HG02885 (cell line): ENCODE measurements around the gene RANBP9.

Experiments used
- ATAC-seq: cut with Tn5 transposase; IDR thresholded peaks from one replicate; pipeline ENCODE4 v1.9.1; 2021; ENCODE audit warnings: mild to moderate bottlenecking; ENCODE audit not compliant: unreplicated experiment, poor library complexity

RANBP9 gene

GRCh38 chr6:13660893-13661292 lies 50.7 kb downstream of the RANBP9 start:
- no peak for ATAC-seq

GRCh38 chr6:13660273-13660672 lies 51.4 kb downstream of the RANBP9 start:
- ATAC-seq = no peak

GRCh38 chr6:13655700-13656099 lies 55.9 kb downstream of the RANBP9 start:
- ATAC-seq = no peak

- ATAC-seq = no peak
These were observed 57.1 kb downstream of the RANBP9 start for GRCh38 chr6:13654496-13654895.

- ATAC-seq = no peak
These were observed 58.3 kb downstream of the RANBP9 start for GRCh38 chr6:13653296-13653695.

GRCh38 chr6:13649393-13649792 lies 62.2 kb downstream of the RANBP9 start:
- no peak for ATAC-seq

GRCh38 chr6:13648850-13649249 lies 62.8 kb downstream of the RANBP9 start:
- no peak for ATAC-seq

- ATAC-seq = no peak
These were observed 68.5 kb downstream of the RANBP9 start for GRCh38 chr6:13643125-13643524.

- no peak for ATAC-seq
These were observed 70.3 kb downstream of the RANBP9 start for GRCh38 chr6:13641315-13641714.

- ATAC-seq = no peak
These were observed 73.0 kb downstream of the RANBP9 start for GRCh38 chr6:13638626-13639025.

GRCh38 chr6:13638014-13638413 lies 73.6 kb downstream of the RANBP9 start:
- no peak for ATAC-seq

- ATAC-seq = no peak
These were observed 75.5 kb downstream of the RANBP9 start for GRCh38 chr6:13635948-13636658.

- no peak for ATAC-seq
These were observed 78.3 kb downstream of the RANBP9 start for GRCh38 chr6:13633343-13633742.

- no peak for ATAC-seq
These were observed 81.1 kb downstream of the RANBP9 start for GRCh38 chr6:13630499-13630898.

GRCh38 chr6:13629459-13630116 lies 82.0 kb downstream of the RANBP9 start:
- no peak for ATAC-seq

- ATAC-seq = no peak
These were observed 86.8 kb downstream of the RANBP9 start for GRCh38 chr6:13624871-13625288.

GRCh38 chr6:13617066-13617465 lies 94.6 kb downstream of the RANBP9 start:
- ATAC-seq = no peak

GRCh38 chr6:13615792-13616120 lies 95.9 kb downstream of the RANBP9 start:
- ATAC-seq = no peak

GRCh38 chr6:13614926-13615791 lies 96.5 kb downstream of the RANBP9 start, which contains the start of gene NOL7:
Gene NOL7, plus strand, starts transcription at chr6:13615335. Its CDS starts 24 bp downstream, at chr6:13615359.
- peak; percentile 92 for ATAC-seq

- peak; percentile 28 for ATAC-seq
These were observed 97.3 kb downstream of the RANBP9 start for GRCh38 chr6:13614126-13614925.
